GM12892 (cell line): Measurements from ENCODE around the gene PRRC2A.
A peak's percentile ranks its signal among the peaks of the same experiment; 100 is the strongest.

Experiments
- DNase-seq: peaks from one replicate; pipeline ENCODE4 v3.0.0; 2011; ENCODE audit not compliant: insufficient read length
- FAIRE-seq: peaks from 2 replicates; lab custom pipeline; 2011; peaks lifted over from hg19 to GRCh38; lab: Jason Lieb, UNC
- POLR2A ChIP-seq: IDR thresholded peaks from 2 replicates; pipeline ENCODE4 v1.6.1; 2011; ENCODE audit warnings: low read depth, low read length, control low read depth
- POLR2AphosphoS5 ChIP-seq: IDR thresholded peaks from 2 replicates; pipeline ENCODE4 v1.6.1; 2011; ENCODE audit warnings: low read depth, low read length, control low read depth
- TAF1 ChIP-seq: IDR thresholded peaks from 2 replicates; pipeline ENCODE4 v1.6.1; 2011; ENCODE audit warnings: low read depth, mild to moderate bottlenecking, control low read depth, low read length, borderline replicate concordance

PRRC2A gene

GRCh38 chr6:31658983-31659648, 38.6 kb downstream of the PRRC2A start:
- FAIRE-seq (no peak), DNase-seq (no peak)
- TF ChIP-seq POLR2AphosphoS5, result no peak
- no peak for TF ChIP-seq TAF1
- TF ChIP-seq POLR2A, result no peak

GRCh38 chr6:31659649-31660380, 39.3 kb downstream of the PRRC2A start:
- TF ChIP-seq TAF1 (no peak), POLR2AphosphoS5 (no peak), POLR2A (no peak)
- DNase-seq (no peak), FAIRE-seq (peak; percentile 38)

- DNase-seq, result peak; percentile 84
- TF ChIP-seq POLR2A (peak; percentile 88), TAF1 (peak; percentile 53; the same call in 1 of the 2 replicates), POLR2AphosphoS5 (peak; percentile 69; the same call in 1 of the 2 replicates)
- FAIRE-seq, result peak; percentile 80
Measured at GRCh38 chr6:31660381-31661261, 40.1 kb downstream of the PRRC2A start, which contains the start of gene C6orf47. Gene C6orf47 (minus strand): TSS chr6:31660778. CDS start chr6:31659947, 831 bp downstream.

GRCh38 chr6:31661262-31662123, 41.0 kb downstream of the PRRC2A start:
- TF ChIP-seq POLR2A (0 out of 2 replicates have a peak, but pooled peaks have one; percentile 1), POLR2AphosphoS5 (no peak), TAF1 (no peak)
- DNase-seq, result no peak
- no peak for FAIRE-seq

GRCh38 chr6:31662124-31662723, 41.7 kb downstream of the PRRC2A start:
- FAIRE-seq (no peak), DNase-seq (no peak)
- TF ChIP-seq TAF1 (no peak), POLR2A (no peak; the same call in 1 of the 2 replicates), POLR2AphosphoS5 (no peak)

GRCh38 chr6:31663126-31663960, 42.8 kb downstream of the PRRC2A start:
- DNase-seq (no peak), FAIRE-seq (no peak)
- TF ChIP-seq TAF1 (no peak), POLR2AphosphoS5 (no peak), POLR2A (no peak)

GRCh38 chr6:31663961-31664789, 43.7 kb downstream of the PRRC2A start:
- FAIRE-seq (no peak), DNase-seq (no peak)
- no peak for TF ChIP-seq TAF1
- no peak for TF ChIP-seq POLR2A
- TF ChIP-seq POLR2AphosphoS5, result no peak

- TF ChIP-seq TAF1, result no peak; the same call in 1 of the 2 replicates
- peak; percentile 91 for TF ChIP-seq POLR2AphosphoS5
- DNase-seq, result peak; percentile 64
- FAIRE-seq, result peak; percentile 74
Measured at GRCh38 chr6:31664790-31665500, 44.4 kb downstream of the PRRC2A start, which contains the start of gene GPANK1. Gene GPANK1 (minus strand): TSS chr6:31664997. CDS start chr6:31664478, 519 bp downstream.
